ENCODE data around the gene CTSZ. TPM values are rescaled to one million over a fixed set of nuclear protein-coding genes. Genes with fewer than 3 reads are reported as not detected.

Gene CTSZ
- polyA plus RNA-seq, 1 experiment: 141 TPM

DNA sequence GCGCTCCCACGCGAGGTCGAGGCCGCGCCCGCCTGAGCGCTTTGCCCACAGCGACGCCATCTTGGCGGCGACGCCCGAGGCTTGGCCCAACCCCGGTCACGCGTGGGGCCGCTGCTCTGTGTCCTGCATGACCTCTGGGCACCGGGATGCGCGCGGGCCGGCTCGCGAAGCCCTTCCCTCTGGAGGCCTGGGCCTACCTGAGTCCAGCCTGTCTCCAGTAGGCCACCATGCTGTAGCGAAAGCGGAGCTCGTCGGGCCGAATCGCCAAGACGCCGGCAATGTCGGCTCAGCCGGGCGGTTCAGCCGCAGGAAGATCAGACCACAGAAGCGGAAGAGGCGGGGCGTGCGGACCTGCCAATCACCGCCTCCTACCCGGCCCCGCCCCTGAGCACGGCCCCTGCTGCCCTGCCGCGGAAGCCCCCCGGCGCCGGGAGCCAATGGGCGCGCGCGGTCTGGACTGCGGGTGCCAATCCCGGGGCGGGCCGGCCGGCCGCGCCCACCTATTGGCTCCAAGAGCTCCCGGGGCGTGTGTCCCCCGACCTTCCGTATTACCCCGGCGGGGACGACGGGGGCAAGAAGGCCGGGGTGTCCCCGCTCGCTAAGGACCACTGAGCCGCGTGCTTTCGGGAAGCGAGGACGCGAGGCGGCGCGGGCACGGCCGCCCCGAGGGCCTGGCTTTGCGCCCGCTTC lies 25.1 kb upstream of the CTSZ start, which contains the start of gene ATP5F1E:
TSS of gene ATP5F1E (minus strand) at position 313 of the 690 bp plus-strand sequence. CDS start at position 229, 84 bp downstream.
- ChIA-PET CTCF (interaction anchor here (0.6 to 1.0 kb wide), 4 partner anchors 9 to 782 kb away, joined by 3 to 4 read pairs (median 3); no protein-coding TSS in a partner anchor), POLR2A (interaction anchor here (0.6 to 2.1 kb wide), 17 partner anchors 9 to 1918 kb away, joined by 3 to 24 read pairs (median 4); partner anchors contain the start of gene PRELID3B)
- peak; percentile 67 for DNase-seq (ENCODE audit: low read depth, low spot score)
- H3K9me3 ChIP-seq (ENCODE audit: control insufficient read depth, insufficient read depth, low read length): no peaks in the 10 kb centered on the region
- peak within 1 kb of the TSS; percentile 77 for H3K4me3 ChIP-seq (ENCODE audit: low read depth, low read length)
- TF ChIP-seq, protein P1, sequence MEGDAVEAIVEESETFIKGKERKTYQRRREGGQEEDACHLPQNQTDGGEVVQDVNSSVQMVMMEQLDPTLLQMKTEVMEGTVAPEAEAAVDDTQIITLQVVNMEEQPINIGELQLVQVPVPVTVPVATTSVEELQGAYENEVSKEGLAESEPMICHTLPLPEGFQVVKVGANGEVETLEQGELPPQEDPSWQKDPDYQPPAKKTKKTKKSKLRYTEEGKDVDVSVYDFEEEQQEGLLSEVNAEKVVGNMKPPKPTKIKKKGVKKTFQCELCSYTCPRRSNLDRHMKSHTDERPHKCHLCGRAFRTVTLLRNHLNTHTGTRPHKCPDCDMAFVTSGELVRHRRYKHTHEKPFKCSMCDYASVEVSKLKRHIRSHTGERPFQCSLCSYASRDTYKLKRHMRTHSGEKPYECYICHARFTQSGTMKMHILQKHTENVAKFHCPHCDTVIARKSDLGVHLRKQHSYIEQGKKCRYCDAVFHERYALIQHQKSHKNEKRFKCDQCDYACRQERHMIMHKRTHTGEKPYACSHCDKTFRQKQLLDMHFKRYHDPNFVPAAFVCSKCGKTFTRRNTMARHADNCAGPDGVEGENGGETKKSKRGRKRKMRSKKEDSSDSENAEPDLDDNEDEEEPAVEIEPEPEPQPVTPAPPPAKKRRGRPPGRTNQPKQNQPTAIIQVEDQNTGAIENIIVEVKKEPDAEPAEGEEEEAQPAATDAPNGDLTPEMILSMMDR (IDR thresholded peaks at IDR 0.05; ENCODE audit: low read depth, low read length): no peak
- H3K27ac ChIP-seq (ENCODE audit: low read depth, low read length): no peak within 1 kb of the TSS
- no peaks in the 10 kb centered on the region for H3K27me3 ChIP-seq (ENCODE audit: control insufficient read depth, insufficient read depth, low read length)

DNA sequence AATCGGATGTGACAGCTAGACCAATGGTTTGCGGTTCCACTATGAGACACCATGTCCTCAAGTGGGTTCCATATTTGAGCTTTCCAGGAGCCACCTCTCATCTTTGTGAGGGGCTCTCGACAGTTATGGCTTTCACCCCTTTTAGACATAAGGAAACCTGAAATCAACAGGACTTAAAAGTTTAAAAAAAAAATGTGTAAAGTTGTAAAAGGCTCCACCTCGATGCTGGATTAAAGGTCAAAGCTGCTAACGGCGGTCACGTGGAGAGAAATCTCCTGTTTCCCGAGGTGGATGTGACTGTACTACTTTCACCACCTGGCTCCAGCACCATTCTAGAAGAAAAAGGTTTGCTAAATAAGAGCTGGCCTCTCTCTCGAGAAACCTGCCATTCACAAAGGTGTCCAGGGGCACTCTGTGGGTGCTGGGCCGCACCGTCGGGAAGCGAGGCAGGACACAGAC lies 24.5 kb upstream of the CTSZ start:
- Histone ChIP-seq H3K27ac (ENCODE audit: low read depth, low read length) (no peak overlapping the region), H3K4me3 (ENCODE audit: low read depth, low read length) (peak overlapping the region; percentile 77), H3K27me3 (ENCODE audit: control insufficient read depth, insufficient read depth, low read length) (no peaks in the 10 kb centered on the region), H3K9me3 (ENCODE audit: control insufficient read depth, insufficient read depth, low read length) (no peaks in the 10 kb centered on the region)
- POLR2A ChIA-PET: interaction anchor here (0.9 to 2.1 kb wide), 6 partner anchors 8 to 161 kb away, joined by 3 to 24 read pairs (median 4); partner anchors contain the start of gene PRELID3B
- CTCF ChIA-PET: no interaction called here
- TF ChIP-seq, protein P1 (IDR thresholded peaks at IDR 0.05; ENCODE audit: low read depth, low read length): no peak
- DNase-seq (ENCODE audit: low read depth, low spot score): no peak

DNA sequence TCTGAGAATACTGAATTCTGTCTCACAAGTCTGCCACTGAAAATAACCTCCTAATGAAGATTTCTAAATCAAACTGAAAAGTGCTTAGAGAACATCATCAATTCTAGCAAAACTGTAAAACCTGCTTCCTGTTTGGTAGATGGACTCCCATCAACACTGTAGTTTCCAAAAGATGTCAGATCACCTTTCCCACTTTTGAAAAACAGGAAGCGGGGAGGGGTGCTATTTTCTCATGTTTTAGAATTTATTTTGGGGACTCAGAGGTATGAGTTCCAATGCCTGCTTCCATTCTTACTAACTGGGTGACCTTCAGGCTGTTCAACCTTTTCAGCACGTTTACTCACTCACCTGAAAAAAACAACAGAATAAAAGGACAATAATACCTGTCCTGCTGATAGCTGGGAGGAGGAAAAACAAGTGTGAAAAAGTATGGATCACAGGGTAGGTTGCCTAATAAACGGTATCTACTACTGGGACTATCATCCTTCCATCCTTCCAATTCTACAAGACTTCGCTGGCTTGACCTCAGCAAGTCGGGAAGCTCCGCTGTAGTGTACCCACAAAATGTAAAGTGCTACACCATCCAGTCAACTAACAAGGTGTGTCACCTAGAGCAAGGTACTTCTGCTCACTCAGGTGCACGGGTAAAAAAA lies 24.0 kb upstream of the CTSZ start:
- no peak overlapping the region for H3K27ac ChIP-seq (ENCODE audit: low read depth, low read length)
- CTCF ChIA-PET: no interaction called here
- TF ChIP-seq, protein P1 (IDR thresholded peaks at IDR 0.05; ENCODE audit: low read depth, low read length): no peak
- H3K27me3 ChIP-seq (ENCODE audit: control insufficient read depth, insufficient read depth, low read length): no peaks in the 10 kb centered on the region
- POLR2A ChIA-PET: interaction anchor here (1.2 to 2.1 kb wide), 4 partner anchors 8 to 161 kb away, joined by 3 to 24 read pairs (median 4); partner anchors contain the start of gene PRELID3B
- peak overlapping the region; percentile 77 for H3K4me3 ChIP-seq (ENCODE audit: low read depth, low read length)
- no peaks in the 10 kb centered on the region for H3K9me3 ChIP-seq (ENCODE audit: control insufficient read depth, insufficient read depth, low read length)
- no peak for DNase-seq (ENCODE audit: low read depth, low spot score)

DNA sequence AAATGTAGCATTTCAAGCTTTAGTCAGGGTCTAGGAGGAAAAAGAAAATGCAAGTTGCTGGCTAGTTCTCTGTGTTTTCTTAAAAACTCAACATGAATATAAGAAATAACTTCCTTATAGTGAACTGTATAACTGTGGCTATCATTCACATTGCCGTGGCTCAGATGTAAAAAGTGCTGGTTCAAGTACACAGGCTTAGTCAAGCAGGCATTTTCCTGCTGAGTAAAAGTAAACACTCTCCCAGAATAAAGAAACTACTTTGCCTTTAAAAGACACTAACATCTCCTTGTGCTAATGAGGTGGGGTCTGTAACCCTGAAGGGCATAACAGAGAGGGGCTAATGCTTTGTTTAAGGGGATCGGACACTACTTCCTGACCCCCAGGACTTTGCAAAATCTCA lies 21.8 kb upstream of the CTSZ start:
- Histone ChIP-seq H3K27me3 (ENCODE audit: control insufficient read depth, insufficient read depth, low read length) (no peaks in the 10 kb centered on the region), H3K4me3 (ENCODE audit: low read depth, low read length) (peak overlapping the region; percentile 38), H3K9me3 (ENCODE audit: control insufficient read depth, insufficient read depth, low read length) (no peaks in the 10 kb centered on the region; the same call in 1 of the 2 replicates), H3K27ac (ENCODE audit: low read depth, low read length) (no peak overlapping the region)
- POLR2A ChIA-PET: no interaction called here
- CTCF ChIA-PET: interaction anchor here (0.9 to 2.0 kb wide), 2 partner anchors 58 to 158 kb away, joined by 3 to 9 read pairs; no protein-coding TSS in a partner anchor
- DNase-seq (ENCODE audit: low read depth, low spot score): no peak
- TF ChIP-seq, protein P1 (IDR thresholded peaks at IDR 0.05; ENCODE audit: low read depth, low read length): no peak

Measured in AG04450 (cell line).